K562 (cell line): ENCODE measurements around the gene RBBP5. TPM values are rescaled to one million over a fixed set of nuclear protein-coding genes. Genes with fewer than 3 reads are reported as not detected.
"Not testable (repeated sequence)": the region's sequence is repeated elsewhere in the genome, so short reads cannot be mapped to it uniquely, and the experiment has no call there.

Experiments used
- ATAC-seq: fragments of 200-7000 bp; cut with Tn5 transposase; 3 replicates; pipeline ENCODE4 v1.9.1; 2020; ENCODE audit warnings: moderate library complexity
- BruUV-seq: library from RNA; stranded (reverse); fragments of 400-500 nt; replicated peaks from 2 replicates; lab custom pipeline; 2021; lab: Mats Ljungman, UMichigan
- CTCF ChIA-PET: fragments of 300-600 bp; formaldehyde crosslinking; extraction: SDS; loops from one replicate; lab custom pipeline; 2021; ENCODE audit warnings: low intra/inter-chr PET ratio; lab: Yijun Ruan, JAX
- POLR2A ChIA-PET: fragments of 300-600, 350-650 bp; sonication (Branson Sonifier 250); formaldehyde crosslinking; extraction: SDS; loops from one replicate; lab custom pipeline; 2021; ENCODE audit warnings: antibody characterized with exemption, inconsistent platforms; lab: Yijun Ruan, JAX
- DNase-seq, 4 experiments: peaks; one replicate each; pipeline versions ENCODE4 v3.0.0 to v3.0.0-alpha.2; 2011 to 2018; ENCODE audit warnings: low spot score in 3 of 4, mixed read lengths in 3 of 4; ENCODE audit errors: extremely low read depth in 1 of 4
- FAIRE-seq: peaks from 2 replicates; lab custom pipeline; 2011; peaks lifted over from hg19 to GRCh38; lab: Jason Lieb, UNC
- H2AFZ ChIP-seq: 2 replicates; pipeline ENCODE4 v1.6.0; 2011; ENCODE audit warnings: low read depth, low read length, control low read depth, inconsistent platforms
- H3K27ac ChIP-seq: fragments of 200-600 bp; 3 replicates; pipeline ENCODE4 v1.8.0; 2011; ENCODE audit warnings: low read depth, mild to moderate bottlenecking, control low read depth, inconsistent platforms, low read length, moderate library complexity, mixed read lengths; ENCODE audit errors: extremely low read depth
- H3K27me3 ChIP-seq, 2 experiments: fragments of 300-600 bp in 1 of 2; 2 replicates in 1 of 2; 3 replicates in 1 of 2; pipeline versions ENCODE4 v1.6.0 to v1.8.0; 2011; ENCODE audit warnings: inconsistent platforms in 2 of 2, low read length in 2 of 2, mild to moderate bottlenecking in 1 of 2, mixed read lengths in 1 of 2, moderate library complexity in 1 of 2; ENCODE audit not compliant: control insufficient read depth in 2 of 2, insufficient read depth in 2 of 2
- H3K36me3 ChIP-seq: fragments of 300-600 bp; 3 replicates; pipeline ENCODE4 v1.8.0; 2011; ENCODE audit warnings: mild to moderate bottlenecking, low read length, inconsistent platforms; ENCODE audit not compliant: control insufficient read depth, insufficient read depth
- H3K4me1 ChIP-seq, 2 experiments: fragments of 200-600 bp in 1 of 2; replicated peaks in 1 of 2; 2 replicates in 1 of 2; 3 replicates in 1 of 2; pipeline versions ENCODE4 v1.5.1 to v1.8.0; 2011; ENCODE audit warnings: inconsistent platforms in 2 of 2, low read length in 2 of 2, mild to moderate bottlenecking in 1 of 2, mixed read lengths in 1 of 2, moderate library complexity in 1 of 2; ENCODE audit not compliant: control insufficient read depth in 2 of 2, insufficient read depth in 2 of 2
- H3K4me2 ChIP-seq: 2 replicates; pipeline ENCODE4 v1.6.1; 2011; ENCODE audit warnings: low read length, control low read depth, inconsistent platforms, mixed read lengths; ENCODE audit not compliant: insufficient read depth
- H3K4me3 ChIP-seq: fragments of 200-600 bp; sonication (generic), shearing (Covaris generic); 2 replicates; pipeline ENCODE4 v1.5.1; 2016; ENCODE audit warnings: control low read depth, inconsistent platforms
- H3K79me2 ChIP-seq: fragments of 200-600 bp; 3 replicates; pipeline ENCODE4 v1.8.0; 2011; ENCODE audit warnings: low read length, inconsistent platforms; ENCODE audit not compliant: control insufficient read depth, insufficient read depth
- H3K9ac ChIP-seq, 2 experiments: 2 replicates each; pipeline versions ENCODE4 v1.6.0 to v1.6.1; 2011; ENCODE audit warnings: low read depth in 2 of 2, low read length in 2 of 2, control low read depth in 1 of 2, inconsistent platforms in 1 of 2, mild to moderate bottlenecking in 1 of 2, mixed read lengths in 1 of 2; ENCODE audit not compliant: insufficient read depth in 1 of 2
- H3K9me1 ChIP-seq: one replicate; pipeline ENCODE4 v1.6.0; 2011; ENCODE audit warnings: inconsistent platforms, mild to moderate bottlenecking, low read length, moderate library complexity; ENCODE audit not compliant: control insufficient read depth, insufficient read depth
- H3K9me3 ChIP-seq: replicated peaks from 2 replicates; pipeline ENCODE4 v1.5.1; 2011; ENCODE audit warnings: low read depth, low read length, inconsistent platforms; ENCODE audit not compliant: control insufficient read depth, insufficient read depth
- H4K20me1 ChIP-seq: replicated peaks from 2 replicates; pipeline ENCODE4 v1.6.1; 2011; ENCODE audit warnings: low read length, inconsistent platforms, mixed read lengths; ENCODE audit not compliant: control insufficient read depth, insufficient read depth
- CBX1 ChIP-seq: sonication (generic); IDR thresholded peaks from 2 replicates; pipeline ENCODE4 v1.6.1; 2016; ENCODE audit warnings: antibody characterized with exemption, low read depth, mild to moderate bottlenecking
- CBX3 ChIP-seq, 2 experiments: IDR thresholded peaks; 1 replicate in 1 of 2; 2 replicates in 1 of 2; pipeline ENCODE4 v1.6.1; 2012; ENCODE audit warnings: inconsistent platforms in 2 of 2, low read length in 2 of 2, borderline replicate concordance in 1 of 2, control low read depth in 1 of 2
- CBX5 ChIP-seq: IDR thresholded peaks from 2 replicates; pipeline ENCODE4 v1.6.1; 2014; ENCODE audit warnings: low read depth, borderline replicate concordance
- CHAMP1 ChIP-seq: fragments of 450-650 bp; IDR thresholded peaks from 2 replicates; pipeline ENCODE4 v1.6.1; 2016; ENCODE audit warnings: mild to moderate bottlenecking
- FOXP4 ChIP-seq: sonication (generic); formaldehyde crosslinking; IDR thresholded peaks from 2 replicates; pipeline ENCODE4 v1.8.0; 2022; ENCODE audit warnings: mild to moderate bottlenecking, missing genetic modification reagents, borderline replicate concordance
- GABPB1 ChIP-seq: sonication (generic); formaldehyde crosslinking; IDR thresholded peaks from 2 replicates; pipeline ENCODE4 v1.8.0; 2022; ENCODE audit warnings: mild to moderate bottlenecking, missing genetic modification reagents
- HLTF ChIP-seq: fragments of 450-650 bp; IDR thresholded peaks from 2 replicates; pipeline ENCODE4 v1.6.1; 2016
- KAT7 ChIP-seq: sonication (generic); formaldehyde crosslinking; IDR thresholded peaks from 2 replicates; pipeline ENCODE4 v1.8.0; 2022; ENCODE audit warnings: missing genetic modification reagents, mild to moderate bottlenecking, borderline replicate concordance
- MAZ ChIP-seq, 2 experiments: fragments of 450-650 bp in 1 of 2; sonication (generic) in 1 of 2; formaldehyde crosslinking; IDR thresholded peaks in 1 of 2; conservative IDR thresholded peaks in 1 of 2; 2 replicates each; pipeline versions ENCODE4 v1.4.0 to v1.5.0; 2020; ENCODE audit warnings: mild to moderate bottlenecking in 1 of 2, missing genetic modification reagents in 1 of 2
- TRIM24 ChIP-seq, 2 experiments: fragments of 450-650 bp; IDR thresholded peaks; 2 replicates each; pipeline ENCODE4 v1.6.1; 2016
- TRIM28 ChIP-seq: fragments of 450-650 bp; IDR thresholded peaks from 2 replicates; pipeline ENCODE4 v1.6.1; 2017
- VEZF1 ChIP-seq: fragments of 200-800 bp; sonication (Bioruptor generic); IDR thresholded peaks from 2 replicates; pipeline ENCODE4 v1.6.1; 2017; ENCODE audit warnings: missing genetic modification characterization, missing compliant biosample characterization
- XRCC3 ChIP-seq: fragments of 450-650 bp; IDR thresholded peaks from 2 replicates; pipeline ENCODE4 v1.6.1; 2017; ENCODE audit warnings: mild to moderate bottlenecking, moderate library complexity
- ZEB2 ChIP-seq: fragments of 450-650 bp; IDR thresholded peaks from 2 replicates; pipeline ENCODE4 v1.6.1; 2016
- ZFP36 ChIP-seq: fragments of 150-350 bp; IDR thresholded peaks from 2 replicates; pipeline ENCODE4 v1.6.1; 2018; ENCODE audit warnings: low read length, low read depth; ENCODE audit not compliant: partially characterized antibody
- ZNF445 ChIP-seq: fragments of 250-450 bp; sonication (Bioruptor Pico); IDR thresholded peaks from 2 replicates; pipeline ENCODE4 v1.4.0; 2020; ENCODE audit warnings: low read depth, mild to moderate bottlenecking, moderate library complexity
- ZNF785 ChIP-seq: fragments of 250-450 bp; sonication (Bioruptor Pico); IDR thresholded peaks from 2 replicates; pipeline ENCODE4 v1.4.0; 2020; ENCODE audit warnings: mild to moderate bottlenecking
- WGBS: fragments of 100-300 bp; shearing (Covaris generic); methylation state at CpG from one replicate; pipeline ENCODE4 v1.1.6; 2016; ENCODE audit warnings: low coverage, mixed read lengths; ENCODE audit not compliant: insufficient coverage; ENCODE audit errors: missing lambda C conversion rate; 5-methylcytosine and 5-hydroxymethylcytosine counted together
- in situ Hi-C: fragments of 300-500 bp; cut with MboI; formaldehyde crosslinking; loops from 4 replicates; pipeline ENCODE4 v1.15.0; 2018; ENCODE audit warnings: inconsistent platforms, mixed read lengths
- intact Hi-C: fragments of 100-400 bp; cut with micrococcal nuclease; formaldehyde crosslinking; loops from 2 replicates; pipeline ENCODE4 v1.14.2; 2022
- polyA plus RNA-seq, 8 experiments: library from polyadenylated mRNA; depleted of rRNA in 4 of 8; stranded (reverse) in 5 of 8; unstranded in 3 of 8; fragments of >200 nt; fragmentation: Nextera tagmentation in 2 of 8; fragmentation: Illumina TruSeq in 1 of 8; extraction: Ambion mirVana in 2 of 8; extraction: Trizol in 1 of 8; gene quantifications; 2 replicates each; pipeline versions ENCODE4 v1.2.1 to v1.2.3, GENCODE V29; 2011 to 2014; ENCODE audit warnings: inconsistent platforms in 1 of 8, missing spikeins in 1 of 8
- total RNA-seq, 7 experiments: library from RNA; depleted of rRNA in 6 of 7; stranded (reverse); fragments of >200 nt in 6 of 7; fragmentation: Illumina TruSeq in 2 of 7; extraction: Trizol in 2 of 7; gene quantifications; 2 replicates each; pipeline versions ENCODE4 v1.2.1 to v1.2.3, GENCODE V29; 2011 to 2021; ENCODE audit warnings: low replicate concordance in 1 of 7

RBBP5 gene
- total and polyA plus RNA-seq, 9 of the 15 experiments (the other 6 are each of a cell fraction or from before 2014, with no cell fraction given) = 17.2 to 37.4 (median 28.4) TPM

GRCh38 chr1:205155665-205156377 lies 34.0 kb upstream of the RBBP5 start:
- POLR2A ChIA-PET, H3K4me2 ChIP-seq, H3K27ac ChIP-seq, H3K27me3 ChIP-seq, ATAC-seq, H3K9ac ChIP-seq, CTCF ChIA-PET, H2AFZ ChIP-seq, H3K4me3 ChIP-seq, H4K20me1 ChIP-seq, H3K79me2 ChIP-seq, in situ Hi-C loops, BruUV-seq, FAIRE-seq, H3K9me1 ChIP-seq: not testable (repeated sequence)
- Histone ChIP-seq H3K36me3 (peaks cover 71% of the 10 kb centered on the region), H3K9me3 (peaks cover 26% of the 10 kb centered on the region), H3K4me1 (peaks cover 7 to 21% of the 10 kb centered on the region in 2 experiments)
- intact Hi-C loops = loop anchor here (5.0 kb wide), 1 partner anchor 56 kb away; the partner anchor contains the start of gene DSTYK
- 91% methylated on average over 3 of the region's 3 CpGs for WGBS
- peak in 1 of 4 experiments; percentile 12 for DNase-seq
- TF ChIP-seq MAZ (CRISPR knock-in tag; conservative IDR thresholded peaks at IDR 0.05 in 1 of 2, IDR thresholded peaks at IDR 0.05 in 1 of 2) (0 out of 4 replicates have a peak, but pooled peaks of 1 of the 2 experiments have one; percentile 51), ZEB2 (peak; percentile 86), CBX1 (peak; percentile 97), FOXP4 (CRISPR knock-in tag) (0 out of 2 replicates have a peak, but pooled peaks have one; percentile 14), HLTF (peak; percentile 78; the same call in 1 of the 2 replicates), ZFP36 (peak; percentile 85), KAT7 (CRISPR knock-in tag) (0 out of 2 replicates have a peak, but pooled peaks have one; percentile 50), TRIM24 (IDR thresholded peaks at IDR 0.05) (peak; percentile 81 to 94), CHAMP1 (peak; percentile 54; the same call in 1 of the 2 replicates), ZNF785 (CRISPR knock-in tag) (0 out of 2 replicates have a peak, but pooled peaks have one; percentile 36), XRCC3 (peak; percentile 99; the same call in 1 of the 2 replicates), TRIM28 (peak; percentile 99), VEZF1 (peak; percentile 9; the same call in 1 of the 2 replicates), CBX3 (IDR thresholded peaks at IDR 0.05; ENCODE audit: borderline replicate concordance in 1 of 2, low read length in 2 of 2) (peak in 1 of 2 experiments; percentile 98; a peak in 2 of 3 replicates), ZNF445 (CRISPR knock-in tag) (peak; percentile 99), CBX5 (peak; percentile 89), GABPB1 (CRISPR knock-in tag) (peak; percentile 33; the same call in 1 of the 2 replicates)
